Activated CD8-positive, alpha-beta memory T cell treated with anti-CD3 and anti-CD28 coated beads for 4 hours (primary cell): ENCODE measurements around the gene AFF1.

Experiments
- DNase-seq, 2 donors: peaks; one replicate each; pipeline ENCODE4 v3.0.0-alpha.2; 2020; ENCODE audit warnings: low read depth in 2 of 2

AFF1 gene, protein sequence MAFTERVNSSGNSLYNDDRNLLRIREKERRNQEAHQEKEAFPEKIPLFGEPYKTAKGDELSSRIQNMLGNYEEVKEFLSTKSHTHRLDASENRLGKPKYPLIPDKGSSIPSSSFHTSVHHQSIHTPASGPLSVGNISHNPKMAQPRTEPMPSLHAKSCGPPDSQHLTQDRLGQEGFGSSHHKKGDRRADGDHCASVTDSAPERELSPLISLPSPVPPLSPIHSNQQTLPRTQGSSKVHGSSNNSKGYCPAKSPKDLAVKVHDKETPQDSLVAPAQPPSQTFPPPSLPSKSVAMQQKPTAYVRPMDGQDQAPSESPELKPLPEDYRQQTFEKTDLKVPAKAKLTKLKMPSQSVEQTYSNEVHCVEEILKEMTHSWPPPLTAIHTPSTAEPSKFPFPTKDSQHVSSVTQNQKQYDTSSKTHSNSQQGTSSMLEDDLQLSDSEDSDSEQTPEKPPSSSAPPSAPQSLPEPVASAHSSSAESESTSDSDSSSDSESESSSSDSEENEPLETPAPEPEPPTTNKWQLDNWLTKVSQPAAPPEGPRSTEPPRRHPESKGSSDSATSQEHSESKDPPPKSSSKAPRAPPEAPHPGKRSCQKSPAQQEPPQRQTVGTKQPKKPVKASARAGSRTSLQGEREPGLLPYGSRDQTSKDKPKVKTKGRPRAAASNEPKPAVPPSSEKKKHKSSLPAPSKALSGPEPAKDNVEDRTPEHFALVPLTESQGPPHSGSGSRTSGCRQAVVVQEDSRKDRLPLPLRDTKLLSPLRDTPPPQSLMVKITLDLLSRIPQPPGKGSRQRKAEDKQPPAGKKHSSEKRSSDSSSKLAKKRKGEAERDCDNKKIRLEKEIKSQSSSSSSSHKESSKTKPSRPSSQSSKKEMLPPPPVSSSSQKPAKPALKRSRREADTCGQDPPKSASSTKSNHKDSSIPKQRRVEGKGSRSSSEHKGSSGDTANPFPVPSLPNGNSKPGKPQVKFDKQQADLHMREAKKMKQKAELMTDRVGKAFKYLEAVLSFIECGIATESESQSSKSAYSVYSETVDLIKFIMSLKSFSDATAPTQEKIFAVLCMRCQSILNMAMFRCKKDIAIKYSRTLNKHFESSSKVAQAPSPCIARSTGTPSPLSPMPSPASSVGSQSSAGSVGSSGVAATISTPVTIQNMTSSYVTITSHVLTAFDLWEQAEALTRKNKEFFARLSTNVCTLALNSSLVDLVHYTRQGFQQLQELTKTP

DNA sequence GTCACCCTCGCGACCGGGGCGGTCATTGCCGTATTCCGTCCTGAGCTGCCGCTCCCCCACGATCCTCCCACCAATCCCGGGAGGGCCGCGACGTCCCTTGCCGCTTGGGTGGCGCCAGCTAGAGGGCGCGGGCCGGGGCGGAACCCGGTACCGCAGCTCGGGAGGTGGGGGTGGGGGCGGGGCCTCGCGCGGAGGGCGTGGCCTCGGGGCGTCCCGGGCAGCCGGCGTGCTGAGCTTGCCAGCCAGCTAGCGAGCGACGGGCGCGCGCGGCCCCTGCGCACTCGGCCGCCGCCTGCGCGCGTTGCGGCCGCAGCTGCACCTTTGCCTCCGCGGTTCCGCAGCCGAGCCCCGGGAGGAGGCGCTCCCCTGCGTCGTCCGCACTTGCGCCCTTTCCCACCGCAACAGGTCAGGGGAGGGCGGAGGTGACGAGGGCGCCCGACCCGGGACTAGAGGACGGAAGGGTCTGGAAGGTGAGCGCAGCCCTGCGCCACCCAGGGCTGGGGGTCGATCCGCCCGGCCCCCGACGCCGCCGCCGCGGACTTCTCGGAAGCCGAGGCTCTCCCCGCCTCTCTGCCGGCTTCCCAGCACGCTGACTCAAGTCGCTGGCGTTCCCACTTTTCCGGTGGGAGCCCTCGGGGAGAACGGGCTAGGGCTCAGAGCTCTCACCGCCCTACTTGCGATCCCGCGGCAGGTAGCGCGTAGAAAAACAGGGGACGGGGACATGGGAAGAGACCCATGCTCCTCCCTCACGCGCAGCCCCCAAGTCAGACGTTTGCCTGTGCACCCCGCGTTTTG lies at the start of gene AFF1:
Gene AFF1, plus strand, starts transcription at position 241 of the 795 bp plus-strand sequence. CDS start 13,523 bp downstream, outside the sequence.
- DNase-seq, result peak; percentile 70 to 73

DNA sequence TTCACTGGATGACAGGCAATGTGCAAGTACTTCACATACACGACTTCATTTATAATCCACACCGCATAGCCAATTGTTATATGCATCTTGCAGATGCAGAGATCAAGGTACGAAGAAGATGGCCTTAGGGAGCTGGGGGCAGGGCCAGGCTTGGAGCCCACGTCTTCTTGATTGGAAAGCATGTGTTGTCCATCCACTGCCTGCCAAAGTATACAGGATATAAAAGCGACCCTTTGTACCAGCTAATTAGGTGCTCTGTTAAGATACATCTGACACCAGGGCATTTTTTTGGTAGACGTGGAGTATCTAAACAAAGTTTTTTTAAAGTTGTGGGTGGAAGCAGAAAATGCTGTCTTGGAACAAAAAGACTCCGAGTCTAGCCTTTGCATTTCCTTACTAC lies 44.0 kb upstream of the AFF1 start:
- no peak for DNase-seq

DNA sequence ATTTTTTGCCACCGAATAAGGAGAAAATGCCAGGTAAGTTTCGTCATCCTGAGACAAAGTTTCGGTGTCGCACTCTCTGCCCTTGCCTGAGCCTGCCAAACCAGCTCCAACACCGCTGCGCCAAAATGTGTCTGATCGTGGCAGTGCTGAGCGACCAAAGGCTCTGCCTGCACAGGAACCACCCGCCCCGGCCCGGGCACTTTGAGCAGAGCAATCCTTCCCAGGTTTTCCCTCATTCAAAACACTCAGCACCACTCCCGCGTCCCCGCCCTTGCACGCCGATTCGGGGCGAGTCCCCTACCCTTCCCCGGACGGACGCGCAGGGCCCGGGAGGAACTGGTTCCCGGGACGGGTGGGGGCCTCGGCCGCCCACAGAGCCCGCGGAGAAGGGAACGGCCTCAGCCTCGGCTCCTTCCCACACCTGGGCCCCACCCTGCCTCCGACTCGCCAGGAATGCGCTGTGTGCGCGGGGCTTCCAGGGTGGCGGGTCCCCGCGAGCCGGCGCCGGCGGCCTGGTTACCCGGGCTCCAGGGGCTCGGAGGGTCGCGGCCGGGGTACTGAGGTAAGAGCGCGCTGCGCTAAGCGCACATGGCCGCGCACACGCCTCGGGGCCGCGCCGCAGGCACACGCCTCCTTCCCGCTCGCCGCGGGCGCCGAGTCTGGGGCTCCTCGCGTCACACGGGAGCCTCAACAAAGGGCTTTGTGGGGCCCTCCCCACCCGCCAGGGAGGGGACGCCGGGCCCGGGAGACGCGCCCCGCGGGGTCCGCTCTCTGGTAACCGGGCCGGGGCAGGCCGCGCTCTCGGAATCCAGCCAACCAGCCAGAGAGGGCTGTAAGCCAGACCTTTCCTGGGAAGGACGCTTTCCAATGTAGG lies 42.8 kb upstream of the AFF1 start, which contains the start of gene C4orf36:
Gene C4orf36, minus strand, starts transcription at position 661 of the 874 bp plus-strand sequence. CDS start 902 bp downstream, outside the sequence.
- no peak for DNase-seq

DNA sequence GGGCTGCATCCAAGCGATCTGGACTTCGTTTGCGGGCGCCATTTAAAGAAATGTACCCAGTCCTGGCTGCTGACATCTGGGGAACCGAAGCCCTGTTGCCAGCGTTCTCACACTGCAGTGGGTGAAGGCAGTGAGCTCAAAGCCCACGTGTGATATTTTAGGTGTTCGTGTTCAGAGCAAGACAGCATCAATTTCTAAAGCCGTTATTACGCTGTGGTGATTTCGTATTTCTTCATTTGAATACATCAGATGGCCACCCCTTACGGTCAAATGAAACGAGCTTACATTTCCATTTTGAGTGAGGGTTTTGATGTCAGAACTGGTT lies 42.2 kb upstream of the AFF1 start:
- no peak for DNase-seq

DNA sequence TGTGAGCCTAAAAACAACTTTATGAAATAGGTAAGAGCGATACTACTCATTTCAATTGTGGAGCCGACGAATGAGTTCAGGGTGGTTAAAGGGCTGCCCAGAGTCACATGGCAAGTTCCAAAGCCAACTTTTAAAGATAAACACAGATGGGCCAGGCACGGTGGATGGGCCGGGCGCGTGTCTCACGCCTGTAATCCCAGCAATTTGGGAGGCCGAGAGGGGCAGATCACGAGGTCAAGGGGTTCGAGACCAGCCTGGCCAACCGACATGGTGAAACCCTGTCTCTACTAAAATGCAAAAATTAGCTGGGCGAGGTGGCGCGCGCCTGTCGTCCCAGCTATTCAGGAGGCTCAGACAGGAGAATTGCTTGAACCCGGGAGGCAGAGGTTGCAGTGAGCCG lies 41.7 kb upstream of the AFF1 start:
- no peak for DNase-seq

DNA sequence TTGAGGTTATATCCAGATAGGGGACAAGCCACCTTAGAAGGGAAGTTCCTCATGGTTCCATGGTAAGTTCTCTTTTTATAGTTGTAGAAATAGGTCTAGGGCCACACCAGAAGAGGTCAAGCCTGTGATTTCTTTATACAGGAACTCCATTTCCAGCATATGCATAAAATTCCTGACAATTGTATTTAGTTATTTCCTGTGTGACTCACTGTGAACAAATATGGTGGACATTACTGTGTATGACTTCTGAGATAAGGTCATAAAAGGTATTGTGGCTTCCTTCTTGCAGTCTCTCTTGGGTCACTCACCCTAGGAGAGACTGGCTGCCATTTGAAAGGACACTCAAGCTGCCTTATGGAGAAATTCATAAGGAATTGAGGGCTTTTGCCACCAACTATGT lies 40.4 kb upstream of the AFF1 start:
- DNase-seq, result no peak

DNA sequence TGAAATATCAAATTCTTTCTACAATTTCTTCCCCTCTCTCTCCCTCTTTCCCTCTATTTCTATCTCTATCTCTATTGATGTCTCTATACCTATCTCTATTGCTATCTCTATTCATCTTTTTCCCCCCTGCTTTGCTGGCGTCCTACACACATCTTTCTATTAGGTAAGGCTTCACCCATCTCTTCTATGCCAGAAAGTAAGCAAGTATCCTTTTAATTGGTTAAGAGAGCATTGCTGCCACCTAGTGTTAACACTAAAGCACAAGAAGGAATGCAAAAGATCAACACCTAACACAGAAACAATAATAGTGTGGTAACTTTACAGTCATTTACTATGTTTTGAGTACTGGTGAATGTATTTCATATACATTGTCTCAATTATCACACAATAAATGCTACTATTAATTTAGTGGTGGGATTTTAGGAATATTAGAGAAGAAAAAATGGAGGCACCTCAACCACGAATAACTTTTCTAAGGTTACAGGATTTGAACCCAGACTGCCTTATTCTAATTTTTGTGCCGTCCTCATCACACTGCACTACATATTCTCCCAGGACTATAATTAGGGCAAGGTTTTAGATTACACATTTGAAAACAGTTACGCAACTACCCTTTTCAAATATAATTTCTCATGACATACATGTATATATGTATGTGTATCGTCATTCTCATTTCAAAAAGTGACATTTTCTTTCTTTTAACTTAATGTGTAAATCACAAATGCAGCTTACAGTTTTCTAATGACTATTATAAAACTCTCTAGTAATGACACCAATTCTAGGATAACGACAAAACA lies 38.9 kb upstream of the AFF1 start:
- no peak for DNase-seq

DNA sequence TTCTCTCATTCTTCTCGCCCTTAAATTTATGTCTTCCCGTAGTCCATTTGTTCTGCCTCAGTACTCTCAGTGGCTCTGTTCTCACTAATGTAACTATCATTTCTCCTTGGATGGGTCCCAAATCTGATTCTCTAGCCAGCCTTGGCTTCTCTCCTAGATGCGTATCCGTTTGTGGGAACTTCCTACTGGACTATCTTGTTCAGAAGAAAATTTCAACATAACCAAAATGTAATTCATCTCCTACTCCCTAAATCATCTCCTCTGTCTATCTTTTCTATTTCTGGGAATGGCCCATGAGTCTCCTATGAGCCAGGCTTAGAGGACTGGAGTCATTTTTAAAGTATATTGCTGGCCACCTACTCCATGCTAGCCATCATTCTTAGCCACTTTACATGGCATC lies 38.2 kb upstream of the AFF1 start:
- DNase-seq, result no peak

DNA sequence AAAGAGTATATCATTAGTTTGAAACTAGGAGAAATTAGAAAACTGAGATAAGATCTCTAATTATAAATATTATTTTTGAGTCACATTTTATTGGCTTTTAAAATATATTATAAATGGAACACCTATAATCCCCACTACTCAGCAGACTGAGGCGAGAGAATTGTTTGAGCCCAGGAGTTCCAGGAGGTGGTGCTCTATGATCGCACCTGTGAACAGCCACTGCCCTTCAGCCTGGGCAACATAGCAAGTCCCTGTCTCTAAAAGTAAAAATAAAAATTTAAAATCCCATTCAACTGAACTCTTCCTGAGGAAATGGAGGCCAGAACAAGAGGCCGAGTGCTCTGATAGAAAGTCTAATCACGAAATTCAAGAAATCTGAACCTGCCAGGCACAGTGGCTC lies 36.2 kb upstream of the AFF1 start:
- no peak for DNase-seq

DNA sequence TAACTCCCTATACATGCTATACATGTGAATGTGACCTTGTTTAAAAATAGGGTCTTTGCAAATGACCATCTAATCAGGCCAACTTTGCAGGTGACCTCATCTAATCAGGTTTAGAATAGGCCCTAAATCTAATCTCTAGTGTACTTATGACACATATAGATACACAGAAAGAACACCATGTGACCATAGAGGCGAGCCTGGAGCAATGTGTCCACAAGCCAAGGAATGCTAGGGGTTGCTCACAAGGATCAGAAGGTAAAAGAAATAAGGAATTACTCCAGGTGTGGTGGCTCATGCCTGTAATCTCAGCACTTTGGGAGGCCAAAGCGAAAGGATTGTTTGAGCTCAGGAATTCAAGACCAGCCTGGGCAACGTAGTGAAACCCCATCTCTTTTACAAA lies 32.9 kb upstream of the AFF1 start:
- no peak for DNase-seq

DNA sequence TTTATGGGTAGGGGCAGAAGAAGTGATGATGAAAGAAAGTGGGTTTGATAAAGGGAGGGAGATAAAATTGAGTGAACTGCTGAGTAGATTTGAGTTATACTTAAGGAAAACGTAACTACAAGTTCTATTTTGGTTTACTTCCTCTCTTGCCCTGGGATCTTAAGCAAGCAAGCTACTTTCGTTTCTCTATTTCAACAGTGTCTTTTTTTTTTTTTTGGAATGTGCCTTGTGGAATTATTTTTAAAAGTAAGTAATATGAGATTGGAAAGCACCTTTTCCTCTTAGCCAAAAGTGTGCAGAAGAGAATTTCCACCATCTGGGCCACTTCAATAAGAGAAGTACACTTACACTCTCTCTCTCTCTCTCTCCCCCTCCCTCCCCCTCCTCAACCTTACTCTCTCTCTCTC lies 26.6 kb upstream of the AFF1 start:
- DNase-seq, result no peak

DNA sequence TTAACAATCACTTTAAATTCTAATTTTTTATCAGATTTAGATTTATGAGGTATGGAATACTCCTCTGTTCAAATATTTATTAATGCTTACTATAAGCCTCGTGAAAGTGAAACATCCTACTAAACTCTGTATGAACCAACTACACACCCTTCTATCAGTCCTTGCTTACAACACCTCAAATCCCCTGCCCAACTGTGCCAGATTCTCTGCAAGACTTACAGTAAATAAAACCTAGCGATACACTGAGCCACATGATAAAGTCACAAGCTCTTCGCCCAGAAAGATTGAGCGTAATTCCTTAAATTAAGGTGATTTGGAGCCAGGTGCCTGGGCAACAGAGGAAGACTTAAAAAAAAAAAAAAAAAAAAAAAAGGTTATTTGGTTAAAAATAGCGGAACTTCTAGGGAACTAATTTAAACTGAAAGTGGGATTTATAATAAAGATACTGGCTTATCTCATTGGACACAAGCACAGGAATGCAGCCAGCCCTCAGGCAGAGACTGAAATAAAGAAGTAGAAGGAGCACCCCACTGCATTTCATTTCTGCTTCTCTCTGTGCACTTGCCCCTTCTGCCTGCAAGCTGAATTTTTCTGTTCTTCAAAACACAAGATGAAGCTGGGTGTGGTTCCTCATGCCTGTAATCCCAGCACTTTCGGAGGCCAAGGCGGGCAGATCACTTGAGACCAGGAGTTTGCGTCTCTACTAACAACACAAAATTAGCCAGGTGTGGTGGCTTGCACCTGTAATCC lies 25.1 kb upstream of the AFF1 start:
- no peak for DNase-seq

DNA sequence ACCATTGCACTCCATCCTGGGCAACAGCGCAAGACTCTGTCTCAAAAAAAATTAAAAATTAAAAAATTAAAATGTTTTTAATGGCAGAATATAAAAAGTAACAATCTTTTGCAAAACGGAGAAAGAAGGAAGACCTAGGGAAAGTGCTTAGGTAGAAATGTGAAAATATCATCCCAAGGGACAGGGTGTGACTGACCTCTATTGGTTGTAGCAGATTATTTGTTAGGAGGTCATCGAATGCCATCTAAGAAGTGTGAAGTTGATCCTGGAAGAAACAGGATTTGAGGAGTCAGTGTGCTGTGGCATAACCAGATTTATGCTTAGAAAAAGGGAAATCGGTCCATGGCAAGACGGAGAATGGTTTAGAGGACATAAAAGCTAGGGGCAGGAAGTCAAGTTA lies 24.4 kb upstream of the AFF1 start:
- no peak for DNase-seq

DNA sequence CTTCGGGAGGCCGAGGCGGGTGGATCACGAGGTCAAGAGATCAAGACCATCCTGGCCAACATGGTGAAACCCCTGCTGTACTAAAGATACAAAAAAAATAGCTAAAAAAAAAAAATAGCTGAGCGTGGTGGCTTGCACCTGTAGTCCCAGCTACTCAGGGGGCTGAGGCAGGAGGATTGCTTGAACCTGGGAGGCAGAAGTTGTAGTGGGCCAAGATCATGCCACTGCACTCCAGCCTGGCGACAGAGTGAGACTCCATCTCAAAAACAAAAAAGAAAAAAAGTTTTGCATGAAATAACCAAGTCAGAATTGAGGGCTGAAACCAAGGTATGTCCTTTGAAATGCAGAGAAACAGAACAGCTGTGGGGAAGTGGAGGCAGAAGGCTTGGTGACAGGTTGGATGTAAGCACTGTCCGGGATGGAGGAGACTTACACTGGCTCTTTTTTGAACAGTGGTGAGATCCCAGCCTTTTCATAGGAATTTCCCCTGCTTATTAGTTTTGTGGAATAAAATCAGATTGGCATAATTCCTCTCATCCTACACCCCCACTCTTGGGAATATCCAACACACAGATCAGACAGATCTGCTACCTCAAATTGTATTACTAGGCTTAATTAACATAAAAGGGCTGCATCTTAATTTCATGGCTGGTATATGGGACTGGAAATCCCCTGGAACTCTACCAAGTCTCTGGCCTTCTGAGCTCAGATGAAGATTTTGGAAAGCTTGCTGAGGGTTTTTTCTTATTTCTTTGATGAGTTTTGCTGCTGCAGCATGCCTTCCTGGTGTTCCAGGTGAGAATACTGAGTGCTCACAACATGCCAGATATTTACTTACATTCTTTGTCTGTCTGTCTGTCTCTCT lies 23.8 kb upstream of the AFF1 start:
- DNase-seq, result no peak

DNA sequence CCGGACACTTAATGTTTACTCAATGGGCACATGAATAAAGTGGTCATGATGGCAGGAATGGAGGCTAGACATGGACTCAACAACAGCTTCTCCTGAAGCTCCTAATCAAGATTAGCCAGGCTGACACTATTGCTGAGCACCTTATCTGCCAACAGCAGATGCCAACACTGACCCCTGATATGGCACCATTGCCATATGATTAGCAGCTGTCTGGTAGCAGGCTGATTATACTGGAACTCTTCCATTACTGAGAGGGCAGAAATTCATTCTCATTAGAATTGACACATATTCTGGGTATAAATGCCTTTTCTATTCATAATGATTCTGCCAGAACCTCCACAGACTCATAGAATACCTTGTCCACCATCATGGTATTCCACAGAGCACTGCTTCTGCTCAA lies 18.4 kb upstream of the AFF1 start:
- no peak for DNase-seq

DNA sequence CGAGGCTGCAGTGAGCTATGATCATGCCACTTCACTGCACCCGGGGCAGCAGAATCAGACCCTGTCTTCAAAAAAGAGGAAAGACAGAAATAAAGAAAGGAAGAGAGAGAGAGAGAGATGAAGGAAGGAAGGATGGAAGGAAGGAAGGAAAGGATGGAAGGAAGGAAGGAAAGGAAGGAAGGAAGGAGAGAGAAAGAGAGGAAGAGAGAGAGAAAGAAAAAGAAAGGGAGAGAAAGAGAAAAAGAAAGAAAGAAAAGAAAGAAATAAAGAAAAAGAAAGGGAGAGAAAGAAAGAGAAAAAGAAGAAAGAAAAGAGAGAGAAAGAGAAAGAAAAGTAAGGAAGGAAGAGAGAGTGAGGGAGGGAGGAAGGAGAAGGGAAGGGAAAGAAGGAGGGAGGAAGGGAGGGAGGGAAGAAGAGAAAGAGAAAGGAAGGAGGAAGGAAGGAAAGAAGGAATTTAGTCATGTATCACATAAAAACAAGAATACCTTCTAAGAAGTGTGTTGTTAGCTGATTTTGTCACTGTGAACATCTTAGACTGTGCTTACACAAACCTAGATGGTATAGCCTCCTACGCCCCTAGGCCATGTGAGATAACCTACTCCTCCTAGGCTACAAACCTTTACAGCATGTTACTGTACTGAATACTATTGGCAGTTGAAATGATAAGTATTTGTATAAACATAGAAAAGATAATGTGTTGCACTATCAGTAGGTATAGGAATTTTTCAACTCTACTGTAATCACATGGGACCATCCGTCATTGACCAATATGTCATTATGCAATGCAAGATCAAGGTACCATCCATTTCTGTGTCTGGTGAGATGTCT lies 17.4 kb upstream of the AFF1 start:
- no peak for DNase-seq

DNA sequence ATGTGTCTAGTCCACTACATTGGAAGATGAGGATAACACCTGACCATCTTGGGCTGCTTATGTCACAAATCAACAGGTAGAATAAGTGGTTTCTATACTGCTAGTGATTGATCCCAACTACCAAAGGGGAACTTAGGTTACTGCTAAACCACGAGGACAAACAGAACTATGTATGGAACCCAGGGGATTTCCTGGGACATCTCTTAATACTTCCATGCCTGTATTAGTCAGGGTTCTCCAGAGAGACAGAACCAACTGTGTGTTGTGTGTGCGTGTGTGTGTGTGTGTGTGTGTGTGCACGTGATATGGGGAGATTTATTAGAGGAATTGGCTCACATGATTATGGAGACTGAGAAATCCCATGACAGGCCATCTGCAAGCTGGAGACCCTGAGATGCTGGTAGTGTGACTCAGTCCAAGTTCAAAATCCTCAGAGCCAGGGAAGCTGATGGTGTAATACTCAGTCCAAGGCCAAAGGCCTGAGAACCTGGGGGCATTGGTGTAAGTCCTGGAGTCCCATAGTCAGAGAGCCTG lies 16.2 kb upstream of the AFF1 start:
- no peak for DNase-seq
